ENCODE data around the gene POLDIP3.
A peak's percentile ranks its signal among the peaks of the same experiment; 100 is the strongest.

Gene POLDIP3

GRCh38 chr22:42614312-42615091 lies at the start of gene POLDIP3:
TSS of gene POLDIP3 (minus strand) at chr22:42614883. CDS start at chr22:42614857, 26 bp downstream.
- peak; percentile 98 for DNase-seq (ENCODE audit: low read depth)

- peak; percentile 68 for DNase-seq (ENCODE audit: low read depth)
Observed at GRCh38 chr22:42661985-42662831, 47.5 kb upstream of the POLDIP3 start.

GRCh38 chr22:42656578-42656977 lies 41.9 kb upstream of the POLDIP3 start:
- no peak for DNase-seq (ENCODE audit: low read depth)

GRCh38 chr22:42655693-42656092 lies 41.0 kb upstream of the POLDIP3 start:
- DNase-seq (ENCODE audit: low read depth) = no peak

GRCh38 chr22:42654436-42655073 lies 39.9 kb upstream of the POLDIP3 start:
- no peak for DNase-seq (ENCODE audit: low read depth)

GRCh38 chr22:42653999-42654398 lies 39.3 kb upstream of the POLDIP3 start:
- DNase-seq (ENCODE audit: low read depth) = no peak

GRCh38 chr22:42651134-42651533 lies 36.5 kb upstream of the POLDIP3 start:
- DNase-seq (ENCODE audit: low read depth) = no peak

- DNase-seq (ENCODE audit: low read depth) = peak; percentile 75
Observed at GRCh38 chr22:42649246-42650099, 34.8 kb upstream of the POLDIP3 start, which contains the start of gene CYB5R3. TSS of gene CYB5R3 (minus strand) at chr22:42649392. CDS start at chr22:42649315, 77 bp downstream.

GRCh38 chr22:42648368-42649245 lies 33.9 kb upstream of the POLDIP3 start:
- DNase-seq (ENCODE audit: low read depth) = peak; percentile 22

GRCh38 chr22:42648017-42648367 lies 33.3 kb upstream of the POLDIP3 start:
- no peak for DNase-seq (ENCODE audit: low read depth)

- no peak for DNase-seq (ENCODE audit: low read depth)
Observed at GRCh38 chr22:42646569-42647525, 32.2 kb upstream of the POLDIP3 start.

- no peak for DNase-seq (ENCODE audit: low read depth)
Observed at GRCh38 chr22:42645938-42646568, 31.4 kb upstream of the POLDIP3 start.

GRCh38 chr22:42645341-42645937 lies 30.8 kb upstream of the POLDIP3 start:
- no peak for DNase-seq (ENCODE audit: low read depth)

- DNase-seq (ENCODE audit: low read depth) = no peak
Observed at GRCh38 chr22:42644422-42645340, 30.0 kb upstream of the POLDIP3 start.

GRCh38 chr22:42643634-42644421 lies 29.1 kb upstream of the POLDIP3 start:
- no peak for DNase-seq (ENCODE audit: low read depth)

- no peak for DNase-seq (ENCODE audit: low read depth)
Observed at GRCh38 chr22:42642806-42643633, 28.3 kb upstream of the POLDIP3 start.
